Measurements from ENCODE around the gene PRELID1. TPM values are rescaled to one million over a fixed set of nuclear protein-coding genes. Genes with fewer than 3 reads are reported as not detected.
"Not testable (repeated sequence)": the region's sequence is repeated elsewhere in the genome, so short reads cannot be mapped to it uniquely, and the experiment has no call there.

Gene PRELID1
- polyA plus RNA-seq, 3 donors from 2014 or later, result 345 to 494 (median 375) TPM

GRCh38 chr5:177302354-177303110, 1.1 kb upstream of the PRELID1 start:
- DNase-seq, result no peak
- Mint-ChIP-seq H3K4me3 (peak overlapping the region; percentile 90 to 95 (median 94)), H3K9me3 (no peaks in the 10 kb centered on the region), H3K4me1 (peaks cover 83 to 87% of the 10 kb centered on the region in 2 donors), H3K27me3 (ENCODE audit: low read depth in 3 of 3) (peaks cover 16 to 36% (median 29%) of the 10 kb centered on the region in 3 donors), H3K36me3 (peaks cover 5 to 25% (median 19%) of the 10 kb centered on the region in 3 donors), H3K27ac (peak overlapping the region; percentile 89 to 98 (median 94))

- Mint-ChIP-seq H3K4me3 (peak overlapping the region; percentile 90 to 95 (median 94)), H3K27me3 (ENCODE audit: low read depth in 3 of 3) (peaks cover 16 to 32% (median 30%) of the 10 kb centered on the region in 3 donors), H3K36me3 (peaks cover 5 to 25% (median 19%) of the 10 kb centered on the region in 3 donors), H3K27ac (peak overlapping the region; percentile 95 to 98 (median 96)), H3K9me3 (no peaks in the 10 kb centered on the region), H3K4me1 (peaks cover 80 to 86% of the 10 kb centered on the region in 2 donors)
- DNase-seq, result no peak
Measured at GRCh38 chr5:177303925-177304391, 359 bp downstream of the PRELID1 start.

- DNase-seq, result peak in 1 of 3 donors; percentile 22
- no peaks in the 10 kb centered on the region for H3K9me3 Mint-ChIP-seq
- H3K27me3 Mint-ChIP-seq (ENCODE audit: low read depth in 3 of 3), result peaks cover 16 to 35% (median 33%) of the 10 kb centered on the region in 3 donors
- H3K27ac Mint-ChIP-seq, result peak overlapping the region; percentile 95 to 98 (median 96)
- peaks cover 5 to 25% (median 19%) of the 10 kb centered on the region in 3 donors for H3K36me3 Mint-ChIP-seq
- peak overlapping the region; percentile 90 to 95 (median 94) for H3K4me3 Mint-ChIP-seq
- peaks cover 80 to 86% of the 10 kb centered on the region in 2 donors for H3K4me1 Mint-ChIP-seq
Measured at GRCh38 chr5:177304392-177305119, 957 bp downstream of the PRELID1 start.

GRCh38 chr5:177306103-177306640, 2.6 kb downstream of the PRELID1 start:
- peaks cover 10 to 33% (median 30%) of the 10 kb centered on the region in 3 donors for H3K27me3 Mint-ChIP-seq (ENCODE audit: low read depth in 3 of 3)
- not testable (repeated sequence) for H3K9me3 Mint-ChIP-seq, DNase-seq
- H3K4me1 Mint-ChIP-seq, result peaks cover 76 to 83% of the 10 kb centered on the region in 2 donors
- peaks cover 5 to 22% (median 16%) of the 10 kb centered on the region in 3 donors for H3K36me3 Mint-ChIP-seq
- peak overlapping the region; percentile 90 to 95 (median 94) for H3K4me3 Mint-ChIP-seq
- peak overlapping the region; percentile 58 to 98 (median 84) for H3K27ac Mint-ChIP-seq

- H3K27me3 Mint-ChIP-seq (ENCODE audit: low read depth in 3 of 3), result peaks cover 10 to 32% (median 30%) of the 10 kb centered on the region in 3 donors
- H3K4me3 Mint-ChIP-seq, result peak overlapping the region; percentile 58 to 95 (median 79)
- H3K9me3 Mint-ChIP-seq, result no peaks in the 10 kb centered on the region
- peaks cover 5 to 22% (median 16%) of the 10 kb centered on the region in 3 donors for H3K36me3 Mint-ChIP-seq
- H3K27ac Mint-ChIP-seq, result peak overlapping the region; percentile 78 to 98 (median 90)
- peaks cover 71 to 77% of the 10 kb centered on the region in 2 donors for H3K4me1 Mint-ChIP-seq
- DNase-seq, result no peak
Measured at GRCh38 chr5:177306674-177307543, 3.3 kb downstream of the PRELID1 start.

- no peaks in the 10 kb centered on the region for H3K9me3 Mint-ChIP-seq
- peaks cover 5 to 22% (median 16%) of the 10 kb centered on the region in 3 donors for H3K36me3 Mint-ChIP-seq
- H3K27me3 Mint-ChIP-seq (ENCODE audit: low read depth in 3 of 3), result peaks cover 8 to 24% (median 24%) of the 10 kb centered on the region in 3 donors
- H3K27ac Mint-ChIP-seq, result peak overlapping the region; percentile 35 to 96 (median 88)
- peaks cover 66 to 72% of the 10 kb centered on the region in 2 donors for H3K4me1 Mint-ChIP-seq
- peak overlapping the region; percentile 58 to 92 (median 71) for H3K4me3 Mint-ChIP-seq
- DNase-seq, result peak in 1 of 3 donors; percentile 46
Measured at GRCh38 chr5:177307544-177308363, 4.2 kb downstream of the PRELID1 start.

- H3K36me3 Mint-ChIP-seq, result peaks cover 5 to 22% (median 16%) of the 10 kb centered on the region in 3 donors
Measured at GRCh38 chr5:177308740-177309139, 5.1 kb downstream of the PRELID1 start.

GRCh38 chr5:177309351-177310191, 6.0 kb downstream of the PRELID1 start:
- peaks cover 5 to 21% (median 15%) of the 10 kb centered on the region in 3 donors for H3K36me3 Mint-ChIP-seq
- H3K9me3 Mint-ChIP-seq, result no peaks in the 10 kb centered on the region
- peaks cover 57 to 64% of the 10 kb centered on the region in 2 donors for H3K4me1 Mint-ChIP-seq
- peaks cover 0 to 12% (median 8%) of the 10 kb centered on the region in 3 donors for H3K27me3 Mint-ChIP-seq (ENCODE audit: low read depth in 3 of 3)
- peak overlapping the region; percentile 66 to 79 (median 74) for H3K4me3 Mint-ChIP-seq
- peak; percentile 66 to 71 (median 70) for DNase-seq
- H3K27ac Mint-ChIP-seq, result peak overlapping the region; percentile 73 to 91 (median 89)

More at GRCh38 chr5:177308740-177309139, 5.1 kb downstream of the PRELID1 start:
- H3K4me3 Mint-ChIP-seq, result peak overlapping the region; percentile 66 to 79 (median 74)
- H3K9me3 Mint-ChIP-seq, result no peaks in the 10 kb centered on the region
- H3K4me1 Mint-ChIP-seq, result peaks cover 66 to 72% of the 10 kb centered on the region in 2 donors
- H3K27ac Mint-ChIP-seq, result peak overlapping the region; percentile 73 to 91 (median 89)
- peaks cover 5 to 20% (median 15%) of the 10 kb centered on the region in 3 donors for H3K27me3 Mint-ChIP-seq (ENCODE audit: low read depth in 3 of 3)
- DNase-seq, result no peak

- peaks cover 50 to 57% of the 10 kb centered on the region in 2 donors for H3K4me1 Mint-ChIP-seq
- H3K9me3 Mint-ChIP-seq, result no peaks in the 10 kb centered on the region
- H3K36me3 Mint-ChIP-seq, result peaks cover 3 to 15% (median 11%) of the 10 kb centered on the region in 3 donors
- H3K4me3 Mint-ChIP-seq, result peak overlapping the region; percentile 74 to 92 (median 79)
- H3K27ac Mint-ChIP-seq, result peak overlapping the region in 4 of 6 donors; percentile 87 to 90 (median 89)
- no peak for DNase-seq
- H3K27me3 Mint-ChIP-seq (ENCODE audit: low read depth in 3 of 3), result peaks cover 0 to 7% (median 6%) of the 10 kb centered on the region in 3 donors
Measured at GRCh38 chr5:177310332-177310731, 6.7 kb downstream of the PRELID1 start.

GRCh38 chr5:177310757-177311391, 7.3 kb downstream of the PRELID1 start:
- H3K27me3 Mint-ChIP-seq (ENCODE audit: low read depth in 3 of 3), result peaks cover 0 to 7% (median 6%) of the 10 kb centered on the region in 3 donors
- DNase-seq, result no peak
- H3K9me3 Mint-ChIP-seq, result no peaks in the 10 kb centered on the region
- H3K4me3 Mint-ChIP-seq, result peak overlapping the region; percentile 70 to 92 (median 83)
- H3K27ac Mint-ChIP-seq, result peak overlapping the region; percentile 57 to 85 (median 73)
- peaks cover 44 to 51% of the 10 kb centered on the region in 2 donors for H3K4me1 Mint-ChIP-seq
- H3K36me3 Mint-ChIP-seq, result peaks cover 0 to 12% (median 10%) of the 10 kb centered on the region in 3 donors

- peaks cover 0 to 11% (median 5%) of the 10 kb centered on the region in 3 donors for H3K36me3 Mint-ChIP-seq
- H3K9me3 Mint-ChIP-seq, result no peaks in the 10 kb centered on the region
- peak overlapping the region; percentile 21 to 75 (median 64) for H3K4me3 Mint-ChIP-seq
- peaks cover 0 to 7% (median 7%) of the 10 kb centered on the region in 3 donors for H3K27me3 Mint-ChIP-seq (ENCODE audit: low read depth in 3 of 3)
- no peak for DNase-seq
- H3K4me1 Mint-ChIP-seq, result peaks cover 39 to 46% of the 10 kb centered on the region in 2 donors
- peak overlapping the region in 1 of 6 donors; percentile 65 for H3K27ac Mint-ChIP-seq
Measured at GRCh38 chr5:177311392-177311722, 7.8 kb downstream of the PRELID1 start.
